Psoas muscle (tissue), 8 donors: ENCODE data around the gene SPECC1. TPM values are rescaled to one million over a fixed set of nuclear protein-coding genes. Genes with fewer than 3 reads are reported as not detected.

ENCODE experiments used
- ATAC-seq, 4 donors: fragments of 200-7000 bp; cut with Tn5 transposase; one replicate each; pipeline ENCODE4 v1.9.1; 2020; ENCODE audit warnings: moderate library complexity in 3 of 4, mild to moderate bottlenecking in 2 of 4
- DNase-seq, 2 donors: peaks; one replicate each; pipeline ENCODE4 v3.0.0-alpha.2; 2020
- H3K27ac ChIP-seq: fragments of 200-600 bp; one replicate; pipeline ENCODE4 v1.8.0; 2022
- H3K27me3 ChIP-seq, 3 donors: fragments of 200-600 bp in 1 of 3; one replicate each; pipeline versions ENCODE4 v1.6.1 to v1.8.0; 2013 to 2022; ENCODE audit warnings: low read length in 2 of 3, mild to moderate bottlenecking in 2 of 3, moderate library complexity in 1 of 3; ENCODE audit not compliant: insufficient read depth in 3 of 3
- H3K36me3 ChIP-seq, 2 donors: fragments of 200-600 bp in 1 of 2; one replicate each; pipeline versions ENCODE4 v1.6.1 to v1.8.0; 2013 to 2022; ENCODE audit warnings: low read depth in 1 of 2, mild to moderate bottlenecking in 1 of 2, moderate library complexity in 1 of 2; ENCODE audit not compliant: insufficient read depth in 1 of 2
- H3K4me1 ChIP-seq: fragments of 200-600 bp; one replicate; pipeline ENCODE4 v1.8.0; 2022
- H3K4me3 ChIP-seq: fragments of 200-600 bp; one replicate; pipeline ENCODE4 v1.8.0; 2022; ENCODE audit warnings: mild to moderate bottlenecking
- H3K9me3 ChIP-seq: fragments of 200-600 bp; one replicate; pipeline ENCODE4 v1.8.0; 2022
- WGBS, 3 donors: extraction: QIAGEN DNeasy Blood & Tissue Kit; methylation state at CpG; one replicate each; pipeline versions ENCODE4 v1.1.6 to v1.1.7; 2013; 5-methylcytosine and 5-hydroxymethylcytosine counted together
- intact Hi-C, 2 donors: fragments of 100-400 bp; cut with DNase I; formaldehyde crosslinking; loops; one replicate each; pipeline versions ENCODE4 v1.11.0 to v1.14.2; 2022
- polyA plus RNA-seq, 3 donors: library from polyadenylated mRNA; stranded (reverse); fragments of 200-250 nt; gene quantifications; one replicate each; pipeline ENCODE4 v1.2.3, GENCODE V29; 2013
- total RNA-seq, 4 donors: library from RNA; stranded (reverse); fragmentation: NEBNext Ultra II Directional in 2 of 4; extraction: Animal tissue kit (Norgen Biotek cat#: 25700) in 2 of 4; gene quantifications; one replicate each; pipeline versions ENCODE4 v1.2.1 to v1.2.4, GENCODE V29; 2021 to 2023
- TF ChIP-seq, protein P1 (sequence below): fragments of 200-600 bp; IDR thresholded peaks from one replicate; pipeline ENCODE4 v1.8.0; 2022; ENCODE audit warnings: antibody characterized with exemption
- donor health status: healthy with polysubstance abuse.
- donor health status: DM: no; HTN: no; CAD: no; lungs with moderate emphysema.
- donor health status: Bipolar disorder and iron deficiency.
- donor health status: healthy.
- donor health status: DM: yes; HTN: yes; CAD: no.
- donor health status: DM: no; HTN: no; CAD: no.
- donor health status: DM: no; HTN: no; CAD: no.
- donor health status: DM: yes; HTN: yes; CAD: no.

The SPECC1 gene
- total and polyA plus RNA-seq, 7 donors = 2.0 to 11.3 (median 4.7) TPM

DNA sequence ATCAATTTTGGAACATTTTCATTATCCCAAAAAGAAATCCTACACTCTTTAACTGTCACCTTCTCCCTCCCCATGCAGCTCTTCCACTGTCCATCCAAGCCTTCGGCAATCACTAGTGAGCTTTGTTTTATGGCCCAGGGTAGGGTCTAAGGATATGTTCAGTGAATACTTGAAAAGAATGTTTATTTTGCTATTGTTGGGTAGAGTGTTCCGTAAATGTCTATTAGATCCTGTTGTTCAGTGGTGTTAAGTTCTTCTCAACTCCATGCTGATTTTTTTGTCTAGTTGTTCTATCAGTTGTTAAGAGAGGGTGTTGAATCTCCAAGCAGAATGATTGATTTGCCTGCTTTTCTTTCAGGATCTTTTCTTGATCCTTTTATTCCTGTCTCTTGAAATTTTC is 29.9 kb downstream of the SPECC1 start:
- ATAC-seq (no peak), DNase-seq (no peak)
- no peaks in the 10 kb centered on the region for H3K9me3 ChIP-seq
- no peaks in the 10 kb centered on the region for H3K27me3 ChIP-seq
- intact Hi-C loops = no loop called here
- no peaks in the 10 kb centered on the region for H3K4me1 ChIP-seq
- TF ChIP-seq, protein P1, sequence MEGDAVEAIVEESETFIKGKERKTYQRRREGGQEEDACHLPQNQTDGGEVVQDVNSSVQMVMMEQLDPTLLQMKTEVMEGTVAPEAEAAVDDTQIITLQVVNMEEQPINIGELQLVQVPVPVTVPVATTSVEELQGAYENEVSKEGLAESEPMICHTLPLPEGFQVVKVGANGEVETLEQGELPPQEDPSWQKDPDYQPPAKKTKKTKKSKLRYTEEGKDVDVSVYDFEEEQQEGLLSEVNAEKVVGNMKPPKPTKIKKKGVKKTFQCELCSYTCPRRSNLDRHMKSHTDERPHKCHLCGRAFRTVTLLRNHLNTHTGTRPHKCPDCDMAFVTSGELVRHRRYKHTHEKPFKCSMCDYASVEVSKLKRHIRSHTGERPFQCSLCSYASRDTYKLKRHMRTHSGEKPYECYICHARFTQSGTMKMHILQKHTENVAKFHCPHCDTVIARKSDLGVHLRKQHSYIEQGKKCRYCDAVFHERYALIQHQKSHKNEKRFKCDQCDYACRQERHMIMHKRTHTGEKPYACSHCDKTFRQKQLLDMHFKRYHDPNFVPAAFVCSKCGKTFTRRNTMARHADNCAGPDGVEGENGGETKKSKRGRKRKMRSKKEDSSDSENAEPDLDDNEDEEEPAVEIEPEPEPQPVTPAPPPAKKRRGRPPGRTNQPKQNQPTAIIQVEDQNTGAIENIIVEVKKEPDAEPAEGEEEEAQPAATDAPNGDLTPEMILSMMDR = no peak
- 76 to 86% (median 81%) methylated on average over 2 of the region's 2 CpGs for WGBS, 3 donors
- no peak overlapping the region for H3K4me3 ChIP-seq
- H3K27ac ChIP-seq = no peak overlapping the region
- no peaks in the 10 kb centered on the region for H3K36me3 ChIP-seq

DNA sequence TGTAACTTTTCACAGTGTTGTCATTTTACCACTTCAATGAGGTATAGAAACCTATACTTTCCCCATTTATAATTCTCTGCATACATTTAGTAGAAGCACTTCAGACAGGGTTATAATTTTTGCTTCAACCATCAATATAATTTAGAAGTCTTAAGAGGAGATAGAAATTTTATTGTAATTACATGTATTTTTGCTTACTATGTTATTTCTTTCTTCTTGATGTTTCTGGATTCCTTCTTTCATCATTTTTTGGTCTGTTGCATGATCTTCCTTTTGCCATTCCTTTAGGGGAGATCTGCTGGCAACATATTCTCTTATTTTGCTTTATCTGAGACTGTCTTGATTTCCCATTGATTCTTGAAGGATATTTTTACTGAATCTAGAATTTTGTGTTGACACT is 31.1 kb downstream of the SPECC1 start:
- ATAC-seq (no peak), DNase-seq (no peak)
- Histone ChIP-seq H3K36me3 (no peaks in the 10 kb centered on the region), H3K27ac (no peak overlapping the region), H3K4me1 (no peaks in the 10 kb centered on the region), H3K27me3 (no peaks in the 10 kb centered on the region), H3K4me3 (no peak overlapping the region), H3K9me3 (no peaks in the 10 kb centered on the region)
- TF ChIP-seq, protein P1 = no peak
- intact Hi-C loops = no loop called here

DNA sequence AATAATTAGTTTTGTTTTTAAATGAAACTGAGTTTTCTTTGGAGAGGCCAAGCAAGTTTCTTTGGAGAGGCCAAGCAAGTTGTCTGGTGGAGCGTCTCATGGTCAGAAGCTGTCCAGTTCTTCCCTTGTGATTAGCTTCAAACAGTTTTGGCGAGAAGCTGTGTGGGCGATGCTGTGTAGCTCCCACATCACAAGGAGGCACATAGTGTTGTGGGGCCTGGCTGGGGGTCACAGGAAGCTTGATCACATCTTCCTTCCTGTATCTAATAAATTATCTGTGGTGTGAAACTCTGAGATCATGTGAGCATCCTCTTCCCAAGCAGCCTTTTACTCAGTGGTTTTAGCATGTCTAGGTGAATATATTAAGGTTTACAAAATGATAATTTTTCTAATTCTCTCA is 33.9 kb downstream of the SPECC1 start:
- DNase-seq (no peak), ATAC-seq (no peak)
- Histone ChIP-seq H3K4me3 (no peak overlapping the region), H3K9me3 (no peaks in the 10 kb centered on the region), H3K27me3 (no peaks in the 10 kb centered on the region), H3K36me3 (no peaks in the 10 kb centered on the region), H3K27ac (no peak overlapping the region), H3K4me1 (no peaks in the 10 kb centered on the region)
- TF ChIP-seq, protein P1 = no peak
- intact Hi-C loops = no loop called here
- WGBS, 3 donors = 81 to 93% (median 90%) methylated on average over 3 of the region's 3 CpGs

DNA sequence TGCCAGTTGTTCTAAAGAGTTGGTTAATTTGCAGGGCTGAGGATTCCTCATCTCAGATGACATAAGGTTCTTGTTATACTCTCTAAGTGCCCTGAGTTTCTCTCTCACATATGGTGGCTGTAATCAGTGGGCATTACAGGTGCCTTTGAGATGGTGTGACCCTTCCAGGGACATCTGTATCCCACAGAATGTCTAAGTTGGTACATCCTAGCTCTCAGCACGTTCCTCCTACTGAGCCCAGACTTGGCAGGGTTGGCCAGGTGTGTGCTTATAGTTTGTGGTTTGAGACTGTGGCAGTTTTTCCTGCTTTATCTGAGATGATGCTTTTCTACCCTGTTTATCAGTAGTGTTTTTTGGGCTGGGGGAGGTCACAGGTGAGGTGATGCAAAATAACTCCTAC is 36.3 kb downstream of the SPECC1 start:
- Histone ChIP-seq H3K27me3 (no peaks in the 10 kb centered on the region), H3K9me3 (no peaks in the 10 kb centered on the region), H3K4me3 (no peak overlapping the region), H3K27ac (no peak overlapping the region), H3K4me1 (no peaks in the 10 kb centered on the region), H3K36me3 (no peaks in the 10 kb centered on the region)
- intact Hi-C loops = no loop called here
- WGBS, 3 donors = 29 to 49% (median 42%) methylated on average over 1 of the region's 1 CpG
- TF ChIP-seq, protein P1 = no peak
- ATAC-seq (no peak), DNase-seq (no peak)

DNA sequence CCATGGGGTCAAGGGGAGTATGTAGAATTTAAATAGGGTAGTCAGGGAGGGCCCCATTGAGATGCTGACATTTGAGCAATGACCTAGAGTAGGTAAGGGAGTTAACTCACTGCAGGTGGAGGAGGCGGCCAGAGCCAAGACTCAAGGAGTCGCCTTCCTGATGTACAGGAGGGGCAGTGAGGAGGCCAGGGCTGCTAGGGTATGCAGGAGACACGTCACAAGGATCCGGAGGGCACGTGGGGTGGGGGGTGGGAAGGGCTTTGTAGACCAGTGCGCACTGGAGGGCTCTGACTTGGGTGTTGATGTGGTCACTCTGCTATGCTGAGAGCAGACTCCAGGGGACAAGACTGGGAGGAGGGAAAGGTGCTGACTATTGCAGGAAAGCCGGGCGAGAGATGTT is 37.5 kb downstream of the SPECC1 start:
- ATAC-seq (no peak), DNase-seq (no peak)
- intact Hi-C loops = no loop called here
- no peaks in the 10 kb centered on the region for H3K4me1 ChIP-seq
- H3K27ac ChIP-seq = no peak overlapping the region
- TF ChIP-seq, protein P1 = no peak
- H3K9me3 ChIP-seq = no peaks in the 10 kb centered on the region
- H3K36me3 ChIP-seq = no peaks in the 10 kb centered on the region
- no peaks in the 10 kb centered on the region for H3K27me3 ChIP-seq
- WGBS, 3 donors = 68 to 81% (median 72%) methylated on average over 8 of the region's 8 CpGs
- no peak overlapping the region for H3K4me3 ChIP-seq
